Body of pancreas (tissue), 4 donors: ENCODE results near the gene APOA1. TPM values are rescaled to one million over a fixed set of nuclear protein-coding genes. Genes with fewer than 3 reads are reported as not detected.
"Not testable (repeated sequence)": the region's sequence is repeated elsewhere in the genome, so short reads cannot be mapped to it uniquely, and the experiment has no call there.

ENCODE experiments used
- ATAC-seq: fragments of 150-250 bp; one replicate; pipeline ENCODE4 v1.9.1; 2016
- DNase-seq, 4 donors: peaks; one replicate each; pipeline ENCODE4 v3.0.0-alpha.2; 2019
- H3K27ac ChIP-seq, 4 donors: fragments of 200-600 bp; sonication (generic); 1 replicate in 3 of 4; 2 replicates in 1 of 4; pipeline versions ENCODE4 v1.5.1 to v1.6.1; 2016 to 2019; ENCODE audit warnings: mild to moderate bottlenecking in 1 of 4, mixed read lengths in 1 of 4, moderate library complexity in 1 of 4
- H3K27me3 ChIP-seq, 2 donors: fragments of 200-600 bp; sonication (generic); one replicate each; pipeline ENCODE4 v1.6.0; 2016; ENCODE audit warnings: mild to moderate bottlenecking in 1 of 2
- H3K36me3 ChIP-seq, 2 donors: fragments of 200-600 bp; sonication (generic); replicated peaks in 1 of 2; 2 replicates each; pipeline ENCODE4 v1.5.1; 2016; ENCODE audit warnings: low read depth in 2 of 2; ENCODE audit not compliant: insufficient read depth in 1 of 2
- H3K4me1 ChIP-seq: fragments of 200-600 bp; sonication (generic); one replicate; pipeline ENCODE4 v1.6.0; 2016
- H3K4me3 ChIP-seq, 2 donors: fragments of 200-600 bp; sonication (generic); 1 replicate in 1 of 2; 2 replicates in 1 of 2; pipeline ENCODE4 v1.5.1; 2016 to 2019
- H3K9me3 ChIP-seq, 3 donors: fragments of 200-600 bp; sonication (generic); 1 replicate in 2 of 3; 2 replicates in 1 of 3; pipeline ENCODE4 v1.5.1; 2016
- CTCF ChIP-seq, 7 experiments: fragments of 450-650 bp in 4 of 7; fragments of 200-600 bp in 3 of 7; sonication (generic) in 3 of 7; IDR thresholded peaks; one replicate each; pipeline ENCODE4 v1.5.1; 2016 to 2019; ENCODE audit warnings: antibody characterized with exemption in 7 of 7
- POLR2A ChIP-seq, 3 donors: fragments of 450-650 bp; IDR thresholded peaks; one replicate each; pipeline ENCODE4 v1.6.1; 2016; ENCODE audit warnings: antibody characterized with exemption in 3 of 3, mild to moderate bottlenecking in 2 of 3
- WGBS, 2 donors: methylation state at CpG; one replicate each; pipeline ENCODE4 v1.1.5; 2017; 5-methylcytosine and 5-hydroxymethylcytosine counted together
- intact Hi-C: fragments of 100-400 bp; cut with DNase I; formaldehyde crosslinking; loops from one replicate; pipeline ENCODE4 v1.15.1; 2023
- total RNA-seq, 2 donors: library from RNA; depleted of rRNA; stranded (reverse); fragments of >200 nt; gene quantifications; one replicate each; pipeline ENCODE4 v1.1.0, GENCODE V29; 2016

Gene APOA1
- total RNA-seq, 2 donors from 2014 or later = 1.0 to 16.8 TPM

GRCh38 chr11:116835042-116835772 lies 2.2 kb downstream of the APOA1 start:
- no peaks in the 10 kb centered on the region for H3K36me3 ChIP-seq
- no peaks in the 10 kb centered on the region for H3K9me3 ChIP-seq
- peak overlapping the region in 3 of 4 donors; percentile 3 to 64 (median 54) for H3K27ac ChIP-seq
- peaks cover 63% of the 10 kb centered on the region for H3K4me1 ChIP-seq
- DNase-seq (no peak), ATAC-seq (no peak)
- no peak overlapping the region for H3K4me3 ChIP-seq
- 56 to 72% methylated on average over 19 to 28 of the region's 28 CpGs for WGBS, 2 donors
- no peaks in the 10 kb centered on the region for H3K27me3 ChIP-seq
- intact Hi-C loops = loop anchor here (5.0 kb wide), 1 partner anchor 43 kb away; the partner anchor contains the start of gene APOA5
- TF ChIP-seq POLR2A (IDR thresholded peaks at IDR 0.05) (no peak), CTCF (IDR thresholded peaks at IDR 0.05) (no peak)

- not testable (repeated sequence) for H3K27me3 ChIP-seq, H3K9me3 ChIP-seq, H3K4me3 ChIP-seq, H3K36me3 ChIP-seq, ATAC-seq, DNase-seq
- Histone ChIP-seq H3K4me1 (peaks cover 68% of the 10 kb centered on the region), H3K27ac (peak overlapping the region in 2 of 4 donors; percentile 3 to 64)
- intact Hi-C loops = loop anchor here (5.0 kb wide), 1 partner anchor 42 kb away; the partner anchor contains the start of gene APOA5
- WGBS, 2 donors = 77 to 87% methylated on average over 12 to 13 of the region's 13 CpGs
Observed at GRCh38 chr11:116834535-116835041, 2.8 kb downstream of the APOA1 start.

GRCh38 chr11:116833816-116834534 lies 3.4 kb downstream of the APOA1 start:
- Histone ChIP-seq H3K27ac (no peak overlapping the region), H3K27me3 (no peaks in the 10 kb centered on the region), H3K36me3 (no peaks in the 10 kb centered on the region), H3K4me3 (no peak overlapping the region), H3K4me1 (peaks cover 72% of the 10 kb centered on the region), H3K9me3 (no peaks in the 10 kb centered on the region)
- WGBS, 2 donors = 75 to 76% methylated on average over 13 to 14 of the region's 14 CpGs
- intact Hi-C loops = no loop called here
- ATAC-seq (no peak), DNase-seq (peak; percentile 42 to 53 (median 46))
- TF ChIP-seq CTCF (IDR thresholded peaks at IDR 0.05) = no peak
- TF ChIP-seq POLR2A (IDR thresholded peaks at IDR 0.05) = no peak

GRCh38 chr11:116833491-116833815 lies 4.0 kb downstream of the APOA1 start:
- H3K27ac ChIP-seq = no peak overlapping the region
- H3K36me3 ChIP-seq = no peaks in the 10 kb centered on the region
- DNase-seq (no peak), ATAC-seq (no peak)
- no peaks in the 10 kb centered on the region for H3K27me3 ChIP-seq
- 87 to 90% methylated on average over 10 of the region's 10 CpGs for WGBS, 2 donors
- no peak overlapping the region for H3K4me3 ChIP-seq
- no peaks in the 10 kb centered on the region for H3K9me3 ChIP-seq
- H3K4me1 ChIP-seq = peaks cover 72% of the 10 kb centered on the region
- intact Hi-C loops = no loop called here
- no peak for TF ChIP-seq POLR2A (IDR thresholded peaks at IDR 0.05)
- no peak for TF ChIP-seq CTCF (IDR thresholded peaks at IDR 0.05)
